GM12878 (cell line): Measurements from ENCODE around the gene FANCC. TPM values are rescaled to one million over a fixed set of nuclear protein-coding genes. Genes with fewer than 3 reads are reported as not detected.
A peak's percentile ranks its signal among the peaks of the same experiment; 100 is the strongest.

Experiments
- BRCA1 ChIP-seq: IDR thresholded peaks from 2 replicates; pipeline ENCODE4 v1.6.1; 2011; ENCODE audit warnings: low read depth, low read length, improper control_type of control experiment
- CHD1 ChIP-seq: IDR thresholded peaks from 2 replicates; pipeline ENCODE4 v1.6.1; 2012; ENCODE audit warnings: low read depth, low read length, improper control_type of control experiment
- CHD2 ChIP-seq: IDR thresholded peaks from 2 replicates; pipeline ENCODE4 v1.6.1; 2011; ENCODE audit warnings: low read depth, low read length, improper control_type of control experiment, borderline replicate concordance
- CREM ChIP-seq: IDR thresholded peaks from 2 replicates; pipeline ENCODE4 v1.6.1; 2014; ENCODE audit warnings: antibody characterized with exemption, low read depth
- CTCF ChIP-seq, 3 experiments: IDR thresholded peaks in 2 of 3; conservative IDR thresholded peaks in 1 of 3; 2 replicates each; pipeline ENCODE4 v1.5.1; 2011; ENCODE audit warnings: low read depth in 3 of 3, low read length in 3 of 3, mild to moderate bottlenecking in 3 of 3, control low read depth in 2 of 3, moderate library complexity in 2 of 3, inconsistent platforms in 1 of 3, mixed read lengths in 1 of 3; ENCODE audit not compliant: control insufficient read depth in 2 of 3, insufficient read depth in 1 of 3; ENCODE audit errors: extremely low read depth in 1 of 3
- DPF2 ChIP-seq: fragments of 450-650 bp; IDR thresholded peaks from 2 replicates; pipeline ENCODE4 v1.6.1; 2017; ENCODE audit warnings: mild to moderate bottlenecking
- E2F4 ChIP-seq: IDR thresholded peaks from 2 replicates; pipeline ENCODE4 v1.6.1; 2012; ENCODE audit warnings: low read depth, low read length, improper control_type of control experiment
- E2F8 ChIP-seq: fragments of 450-650 bp; IDR thresholded peaks from 2 replicates; pipeline ENCODE4 v1.6.1; 2018; ENCODE audit warnings: mild to moderate bottlenecking, low read depth, moderate library complexity; ENCODE audit not compliant: partially characterized antibody
- FOXM1 ChIP-seq: IDR thresholded peaks from 2 replicates; pipeline ENCODE4 v1.6.1; 2012; ENCODE audit warnings: low read depth, mild to moderate bottlenecking, inconsistent platforms, low read length, moderate library complexity
- GABPA ChIP-seq: IDR thresholded peaks from 2 replicates; pipeline ENCODE4 v1.6.1; 2014; ENCODE audit warnings: antibody characterized with exemption, low read depth, mild to moderate bottlenecking, inconsistent platforms
- KLF5 ChIP-seq: fragments of 450-650 bp; IDR thresholded peaks from 2 replicates; pipeline ENCODE4 v1.6.1; 2014; ENCODE audit warnings: mild to moderate bottlenecking; ENCODE audit not compliant: partially characterized antibody
- NR2F1 ChIP-seq: fragments of 450-650 bp; conservative IDR thresholded peaks from 2 replicates; pipeline ENCODE4 v1.6.1; 2017; ENCODE audit warnings: mild to moderate bottlenecking
- PML ChIP-seq: IDR thresholded peaks from 2 replicates; pipeline ENCODE4 v1.6.1; 2012; ENCODE audit warnings: low read length, inconsistent platforms
- POU2F2 ChIP-seq: IDR thresholded peaks from 3 replicates; pipeline ENCODE4 v1.6.1; 2011; ENCODE audit warnings: low read depth, mild to moderate bottlenecking, low read length, borderline replicate concordance
- RELA ChIP-seq: fragments of 450-650 bp; IDR thresholded peaks from 2 replicates; pipeline ENCODE4 v1.8.0; 2014; ENCODE audit warnings: borderline replicate concordance; ENCODE audit not compliant: partially characterized antibody
- RUNX3 ChIP-seq: IDR thresholded peaks from 2 replicates; pipeline ENCODE4 v1.6.1; 2012; ENCODE audit warnings: low read length, inconsistent platforms
- SIN3A ChIP-seq: IDR thresholded peaks from 2 replicates; pipeline ENCODE4 v1.6.1; 2012; ENCODE audit warnings: low read depth, low read length, improper control_type of control experiment
- SRF ChIP-seq, 2 experiments: IDR thresholded peaks; 2 replicates each; pipeline ENCODE4 v1.6.1; 2011; ENCODE audit warnings: low read depth in 2 of 2, low read length in 2 of 2, mild to moderate bottlenecking in 1 of 2, moderate library complexity in 1 of 2
- ZBTB11 ChIP-seq: fragments of 450-650 bp; formaldehyde crosslinking; IDR thresholded peaks from 2 replicates; pipeline ENCODE4 v1.5.0; 2022; ENCODE audit warnings: mild to moderate bottlenecking, missing genetic modification characterization
- polyA plus RNA-seq, 11 experiments: library from polyadenylated mRNA; depleted of rRNA in 4 of 11; unstranded in 6 of 11; stranded (reverse) in 5 of 11; fragments of >200 nt; fragmentation: Nextera tagmentation in 4 of 11; fragmentation: Illumina TruSeq in 1 of 11; extraction: Ambion mirVana in 4 of 11; extraction: Trizol in 1 of 11; gene quantifications; 1 replicate in 1 of 11; 2 replicates in 10 of 11; pipeline versions ENCODE4 v1.2.1 to v1.2.3, GENCODE V29; 2011 to 2016; ENCODE audit warnings: inconsistent platforms in 2 of 11, missing spikeins in 2 of 11, low read depth in 1 of 11
- total RNA-seq, 4 experiments: library from RNA; depleted of rRNA in 3 of 4; stranded (reverse); fragments of >200 nt in 3 of 4; fragmentation: Illumina TruSeq in 1 of 4; extraction: Trizol in 1 of 4; gene quantifications; 2 replicates each; pipeline versions ENCODE4 v1.2.1 to v1.2.3, GENCODE V29; 2013 to 2021
- TF ChIP-seq, protein P1 (sequence below): IDR thresholded peaks from 2 replicates; pipeline ENCODE4 v1.6.1; 2011; ENCODE audit warnings: borderline replicate concordance, low read depth, mild to moderate bottlenecking, moderate library complexity, mixed read lengths, low read length; ENCODE audit not compliant: insufficient read depth; ENCODE audit errors: extremely low read length

The FANCC gene
- total and polyA plus RNA-seq, 10 of the 15 experiments (the other 5 are each of a cell fraction or from before 2014, with no cell fraction given) = 1.2 to 16.8 (median 10.5) TPM

DNA sequence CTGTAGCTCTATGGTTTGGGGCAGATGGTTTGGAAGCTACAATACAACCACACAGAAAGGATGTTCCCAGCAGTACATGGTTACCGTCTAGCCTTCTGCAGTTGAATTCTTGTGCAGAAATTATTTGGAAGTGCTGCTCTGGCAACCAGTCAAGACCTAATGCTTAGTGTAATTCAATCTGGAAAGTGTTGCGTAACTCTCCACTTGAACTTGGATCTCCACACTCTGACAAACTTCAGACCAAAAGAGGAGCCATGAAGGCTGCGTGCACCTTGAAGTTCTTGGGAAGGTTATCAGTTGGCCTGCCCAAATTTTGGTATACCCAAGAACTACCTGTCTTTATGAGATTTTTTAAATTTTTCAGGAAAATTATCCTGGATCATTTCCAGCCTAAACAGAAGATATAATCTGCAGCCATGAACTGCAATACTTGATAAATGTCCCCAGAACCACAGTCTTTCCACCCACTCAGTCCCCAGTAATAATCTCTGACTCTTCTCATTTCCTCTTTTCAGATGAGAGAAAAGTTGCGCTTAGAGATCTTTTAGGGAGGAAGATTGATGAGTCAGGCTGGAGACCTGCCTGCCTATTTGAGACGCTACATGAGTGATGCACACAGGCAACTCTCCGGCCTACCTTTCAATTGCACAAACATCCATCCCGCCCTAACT lies 159.9 kb downstream of the FANCC start (continued):
- peak; percentile 87 for TF ChIP-seq RUNX3
- peak; percentile 89 for TF ChIP-seq DPF2
- TF ChIP-seq POU2F2 = no peak
- no peak for TF ChIP-seq GABPA
- TF ChIP-seq CHD1 = no peak
- 0 out of 4 replicates have a peak, but pooled peaks of 1 of the 2 experiments have one; percentile 21 for TF ChIP-seq SRF (IDR thresholded peaks at IDR 0.05; ENCODE audit: low read depth in 2 of 2, low read length in 2 of 2)
- no peak for TF ChIP-seq ZBTB11
- no peak for TF ChIP-seq SIN3A
- peak; percentile 21; the same call in 1 of the 2 replicates for TF ChIP-seq CHD2
- TF ChIP-seq, protein P1, sequence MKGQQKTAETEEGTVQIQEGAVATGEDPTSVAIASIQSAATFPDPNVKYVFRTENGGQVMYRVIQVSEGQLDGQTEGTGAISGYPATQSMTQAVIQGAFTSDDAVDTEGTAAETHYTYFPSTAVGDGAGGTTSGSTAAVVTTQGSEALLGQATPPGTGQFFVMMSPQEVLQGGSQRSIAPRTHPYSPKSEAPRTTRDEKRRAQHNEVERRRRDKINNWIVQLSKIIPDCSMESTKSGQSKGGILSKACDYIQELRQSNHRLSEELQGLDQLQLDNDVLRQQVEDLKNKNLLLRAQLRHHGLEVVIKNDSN = no peak
- 0 out of 2 replicates have a peak, but pooled peaks have one; percentile 55 for TF ChIP-seq FOXM1
- TF ChIP-seq BRCA1 = no peak
- TF ChIP-seq NR2F1 = no peak
- peak; percentile 43; the same call in 1 of the 2 replicates for TF ChIP-seq CREM
- TF ChIP-seq CTCF (IDR thresholded peaks at IDR 0.05 in 2 of 3, conservative IDR thresholded peaks at IDR 0.05 in 1 of 3; ENCODE audit: control insufficient read depth in 2 of 3, extremely low read depth in 1 of 3, insufficient read depth in 1 of 3, low read depth in 3 of 3, low read length in 3 of 3) = no peak
- no peak for TF ChIP-seq KLF5
- TF ChIP-seq E2F4 = no peak
- TF ChIP-seq RELA = no peak
- TF ChIP-seq E2F8 = no peak
- TF ChIP-seq PML = no peak
